ENCODE data around the gene BPHL. TPM values are rescaled to one million over a fixed set of nuclear protein-coding genes. Genes with fewer than 3 reads are reported as not detected.
A peak's percentile ranks its signal among the peaks of the same experiment; 100 is the strongest.

BPHL gene
- total and polyA plus RNA-seq, 2 of the 4 experiments (the other 2 are of a cell fraction) = 14.7 to 16.3 TPM

- dilution Hi-C loops (cut with HindIII; ENCODE audit: low sequenced_read_pairs, unreplicated experiment) = no loop called here
Measured at GRCh38 chr6:3139090-3139903, 20.8 kb downstream of the BPHL start.

More at GRCh38 chr6:3139090-3139903, 20.8 kb downstream of the BPHL start:
- Histone ChIP-seq H3K27ac (ENCODE audit: insufficient read depth, low read length) (peak overlapping the region; percentile 11; the same call in 1 of the 2 replicates), H3K9me1 (ENCODE audit: insufficient read depth, low read length) (peaks cover 12% of the 10 kb centered on the region; the same call in 1 of the 2 replicates), H2AK9ac (replicated peaks; ENCODE audit: low read depth, low read length, poor library complexity) (peak overlapping the region; percentile 33), H2AFZ (replicated peaks; ENCODE audit: low read length, poor library complexity) (peak overlapping the region; percentile 60), H3K27me3 (ENCODE audit: control insufficient read depth, insufficient read depth, low read length) (no peaks in the 10 kb centered on the region), H3K18ac (ENCODE audit: low read depth, low read length) (no peak overlapping the region; the same call in 1 of the 2 replicates), H3K14ac (replicated peaks; ENCODE audit: low read depth, low read length) (peak overlapping the region; percentile 25; the same call in 1 of the 2 replicates), H2BK15ac (ENCODE audit: low read depth, low read length) (0 out of 3 replicates have a peak overlapping the region, but pooled peaks have one; percentile 6), H3K4me2 (ENCODE audit: low read depth, low read length) (peak overlapping the region; percentile 8; the same call in 1 of the 2 replicates), H2BK20ac (ENCODE audit: low read depth, low read length) (peak overlapping the region; percentile 38; the same call in 1 of the 2 replicates), H3K9me3 (ENCODE audit: control insufficient read depth, insufficient read depth, low read length) (no peaks in the 10 kb centered on the region), H4K20me1 (ENCODE audit: insufficient read depth, low read length) (no peaks in the 10 kb centered on the region), H2BK120ac (ENCODE audit: low read depth, low read length) (peak overlapping the region; percentile 44), H3K36me3 (ENCODE audit: control insufficient read depth, insufficient read depth, low read length) (peaks cover 16% of the 10 kb centered on the region; the same call in 1 of the 2 replicates), H3K23ac (ENCODE audit: low read depth, low read length) (no peak overlapping the region), H2BK5ac (ENCODE audit: low read depth, low read length, poor library complexity, severe bottlenecking) (peak overlapping the region; percentile 44), H4K5ac (ENCODE audit: low read depth, low read length) (no peak overlapping the region), H3K4ac (ENCODE audit: low read depth, low read length) (peak overlapping the region; percentile 21; the same call in 1 of the 2 replicates), H3K9ac (ENCODE audit: low read depth, low read length) (no peak overlapping the region), H2AK5ac (ENCODE audit: low read depth, low read length) (peak overlapping the region; percentile 2; the same call in 1 of the 2 replicates), H4K91ac (ENCODE audit: insufficient read depth, low read depth, low read length) (peak overlapping the region; percentile 6; the same call in 1 of the 2 replicates), H3K79me1 (ENCODE audit: low read depth in 1 of 2, low read length in 2 of 2) (no peaks in the 10 kb centered on the region; a peak in 1 of 4 replicates), H3K56ac (ENCODE audit: extremely low read depth, insufficient read depth, low read length) (no peak overlapping the region), H3K4me1 (ENCODE audit: control insufficient read depth, insufficient read depth, low read length) (peaks cover 14% of the 10 kb centered on the region), H3K4me3 (ENCODE audit: insufficient read depth, low read depth, low read length) (no peak overlapping the region), H4K8ac (ENCODE audit: low read depth in 2 of 2, low read length in 2 of 2) (no peak overlapping the region)
- WGBS, 2 experiments (ENCODE audit: extremely low coverage in 2 of 2, insufficient read length in 1 of 2) = no CpG with 5 or more reads among the region's 14 CpGs
- DNase-seq (peak; percentile 91), ATAC-seq (ENCODE audit: low read depth) (peak; percentile 85)
- BruUV-seq (replicated peaks) = no TSS peak
- ChIA-PET CTCF (interaction anchor here (1.0 to 1.3 kb wide), 2 partner anchors 16 to 70 kb away, joined by 3 read pairs; no protein-coding TSS in a partner anchor), POLR2A (ENCODE audit: unreplicated experiment) (interaction anchor here (1.0 kb wide), 1 partner anchor 12 kb away, joined by 3 read pairs; no protein-coding TSS in a partner anchor)
- no peak for TF ChIP-seq POLR2A (IDR thresholded peaks at IDR 0.05; ENCODE audit: low read depth, low read length)
- no peak for TF ChIP-seq SMC3 (IDR thresholded peaks at IDR 0.05; ENCODE audit: low read depth, low read length)
- TF ChIP-seq ELK1 (IDR thresholded peaks at IDR 0.05; ENCODE audit: borderline replicate concordance, low read depth, low read length) = no peak
- peak; percentile 9; the same call in 1 of the 2 replicates for TF ChIP-seq RAD21 (IDR thresholded peaks at IDR 0.05; ENCODE audit: low read length)
- peak; percentile 33; the same call in 1 of the 2 replicates for TF ChIP-seq FOS (IDR thresholded peaks at IDR 0.05; ENCODE audit: low read depth, low read length)
- TF ChIP-seq RCOR1 (IDR thresholded peaks at IDR 0.05; ENCODE audit: insufficient replicate concordance, low read length) = no peak
- TF ChIP-seq BHLHE40 (IDR thresholded peaks at IDR 0.05; ENCODE audit: low read depth, low read length) = peak; percentile 92
- TF ChIP-seq CHD1 (IDR thresholded peaks at IDR 0.05; ENCODE audit: low read depth, low read length) = no peak
- TF ChIP-seq USF2 (IDR thresholded peaks at IDR 0.05; ENCODE audit: low read depth, low read length) = peak; percentile 96
- TF ChIP-seq MAFK (IDR thresholded peaks at IDR 0.05; ENCODE audit: low read depth, low read length) = peak; percentile 71
- TF ChIP-seq CEBPB (IDR thresholded peaks at IDR 0.05; ENCODE audit: low read depth, low read length) = no peak
- TF ChIP-seq MAZ (IDR thresholded peaks at IDR 0.05; ENCODE audit: borderline replicate concordance, low read depth, low read length) = no peak
- no peak for TF ChIP-seq NFE2L2 (IDR thresholded peaks at IDR 0.05; ENCODE audit: low read depth, low read length)
- no peak for TF ChIP-seq RFX5 (IDR thresholded peaks at IDR 0.05; ENCODE audit: low read depth, low read length)
- in situ Hi-C loops (cut with MboI; ENCODE audit: low sequenced_read_pairs) = loop anchor here (25.0 kb wide), 1 partner anchor 598 kb away; no protein-coding TSS in a partner anchor
- intact Hi-C loops (cut with micrococcal nuclease) = no loop called here

All from IMR-90 (cell line).